Activated T-cell treated with anti-CD3 and anti-CD28 coated beads, Interleukin-2, amount 50 U/mL, for 72 hours (primary cell): ENCODE results near the gene RILPL2. TPM values are rescaled to one million over a fixed set of nuclear protein-coding genes. Genes with fewer than 3 reads are reported as not detected.
A peak's percentile ranks its signal among the peaks of the same experiment; 100 is the strongest.
"Not testable (repeated sequence)": the region's sequence is repeated elsewhere in the genome, so short reads cannot be mapped to it uniquely, and the experiment has no call there.

Experiments
- ATAC-seq, 2 donors: fragments of 150-1000 bp; cut with Tn5 transposase; replicated peaks in 1 of 2; 2 replicates each; pipeline ENCODE4 v1.10.0; 2021; ENCODE audit warnings: moderate library complexity in 2 of 2, mild to moderate bottlenecking in 1 of 2
- DNase-seq, 2 donors: peaks; one replicate each; pipeline ENCODE4 v3.0.0; 2021 to 2022; ENCODE audit warnings: mixed read lengths in 1 of 2
- H3K27ac Mint-ChIP-seq: one replicate; pipeline ENCODE4 v1.8.0; 2022; ENCODE audit warnings: mild to moderate bottlenecking, moderate library complexity, mixed read lengths
- H3K27me3 Mint-ChIP-seq: one replicate; pipeline ENCODE4 v1.8.0; 2022; ENCODE audit warnings: low read depth, mixed read lengths
- H3K36me3 Mint-ChIP-seq, 2 donors: one replicate each; pipeline ENCODE4 v1.8.0; 2022; ENCODE audit warnings: mixed read lengths in 2 of 2, mild to moderate bottlenecking in 1 of 2; ENCODE audit not compliant: insufficient read depth in 2 of 2
- H3K4me1 Mint-ChIP-seq: one replicate; pipeline ENCODE4 v1.8.0; 2022; ENCODE audit warnings: low read depth, mixed read lengths
- H3K4me3 Mint-ChIP-seq, 2 donors: one replicate each; pipeline ENCODE4 v1.8.0; 2022; ENCODE audit warnings: mild to moderate bottlenecking in 2 of 2, mixed read lengths in 2 of 2, moderate library complexity in 2 of 2
- H3K9me3 Mint-ChIP-seq, 2 donors: one replicate each; pipeline ENCODE4 v1.8.0; 2022; ENCODE audit warnings: mixed read lengths in 2 of 2
- total RNA-seq, 2 donors: library from RNA; stranded (reverse); gene quantifications; one replicate each; pipeline ENCODE4 v1.2.3, GENCODE V29; 2022

RILPL2 gene
- total RNA-seq, 2 donors from 2014 or later: 13.6 to 13.9 TPM

DNA sequence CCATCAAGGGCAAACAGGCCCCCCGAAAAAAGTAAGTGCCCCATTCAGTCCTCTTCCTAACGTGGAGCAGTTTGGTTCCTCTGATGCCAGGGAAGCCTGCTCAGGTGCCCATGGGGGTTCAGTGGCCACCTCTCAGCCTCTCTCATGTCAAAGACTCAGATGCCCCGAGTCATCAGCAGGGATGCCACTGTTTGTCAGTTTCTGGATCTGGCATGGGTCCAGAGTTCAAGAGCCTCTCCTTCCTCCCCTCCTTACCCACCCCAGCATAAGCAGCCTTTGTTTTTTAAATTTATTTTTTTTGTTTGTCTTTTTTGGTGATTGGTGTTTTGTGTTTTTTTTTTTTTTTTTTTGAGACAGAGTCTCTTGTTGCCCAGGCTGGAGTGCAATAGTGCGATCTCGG is 41.2 kb downstream of the RILPL2 start:
- H3K4me3 Mint-ChIP-seq: no peak overlapping the region
- H3K36me3 Mint-ChIP-seq: peaks cover 14 to 24% of the 10 kb centered on the region in 2 donors
- no peaks in the 10 kb centered on the region for H3K9me3 Mint-ChIP-seq
- ATAC-seq: no peak
- peak overlapping the region; percentile 66 for H3K27ac Mint-ChIP-seq
- no peaks in the 10 kb centered on the region for H3K27me3 Mint-ChIP-seq
- no peak for DNase-seq
- H3K4me1 Mint-ChIP-seq: peaks cover 15% of the 10 kb centered on the region

DNA sequence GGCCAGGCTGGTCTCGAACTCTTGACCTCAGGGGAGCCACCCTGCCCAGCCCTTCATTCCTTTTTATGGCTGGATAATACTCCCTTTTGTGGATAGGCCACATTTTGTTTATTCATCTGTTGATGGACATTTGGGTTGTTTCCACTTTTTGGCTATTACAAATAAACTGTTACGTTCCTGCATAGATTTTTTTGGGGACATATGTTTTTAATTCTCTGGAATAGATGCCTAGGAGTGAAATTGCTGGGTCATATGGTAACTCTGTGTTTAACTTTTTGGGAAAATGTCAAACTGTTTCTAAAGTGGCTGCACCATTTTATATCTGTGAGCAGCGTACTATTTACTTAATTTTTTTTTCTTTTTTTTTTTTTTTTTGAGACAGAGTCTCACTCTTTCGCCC is 42.7 kb downstream of the RILPL2 start:
- no peaks in the 10 kb centered on the region for H3K9me3 Mint-ChIP-seq
- peaks cover 12 to 25% of the 10 kb centered on the region in 2 donors for H3K36me3 Mint-ChIP-seq
- H3K4me3 Mint-ChIP-seq: no peak overlapping the region

DNA sequence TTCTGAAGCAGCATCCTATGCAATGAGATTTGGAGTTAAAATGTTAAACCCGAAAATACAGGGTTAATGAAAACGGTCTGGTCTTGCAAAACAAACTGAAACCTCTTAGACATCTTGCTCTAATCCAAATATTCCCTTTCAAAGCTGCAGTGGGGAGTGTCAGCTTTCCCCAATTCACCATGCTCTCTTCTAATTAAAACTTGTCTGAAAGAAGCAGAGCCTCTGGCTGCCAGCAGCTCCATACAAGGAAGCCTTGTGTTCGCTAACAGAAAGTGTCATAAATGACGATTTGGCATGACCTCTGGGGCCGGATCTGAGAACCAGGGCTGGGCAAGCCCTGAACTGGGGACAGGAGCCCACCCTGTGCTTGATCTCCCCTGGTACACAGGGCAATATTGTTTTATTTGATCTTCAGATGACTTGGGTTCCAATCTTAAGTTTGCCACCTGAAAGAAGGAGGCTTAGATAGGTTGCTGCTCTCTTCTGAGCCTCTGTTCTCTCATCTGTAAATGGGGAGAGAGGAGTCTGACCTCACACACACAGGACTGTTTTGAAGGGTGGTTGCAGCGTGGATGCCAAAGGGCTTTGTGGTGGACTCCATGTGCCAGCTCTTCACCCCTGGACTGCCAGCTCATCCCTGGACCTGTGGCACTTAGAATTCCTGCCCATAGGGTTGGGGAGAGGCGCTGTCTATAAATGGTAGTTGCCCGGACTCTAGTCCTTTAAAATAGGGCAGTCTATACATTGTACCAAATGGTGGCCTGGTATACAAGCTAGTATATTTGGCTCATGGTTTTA is 44.7 kb downstream of the RILPL2 start:
- Mint-ChIP-seq H3K27ac (peak overlapping the region; percentile 54), H3K4me1 (peaks cover 37% of the 10 kb centered on the region), H3K4me3 (peak overlapping the region; percentile 40 to 74), H3K9me3 (no peaks in the 10 kb centered on the region), H3K27me3 (no peaks in the 10 kb centered on the region), H3K36me3 (peaks cover 12 to 25% of the 10 kb centered on the region in 2 donors)
- ATAC-seq (no peak), DNase-seq (no peak)

More for the DNA sequence above, 42.7 kb downstream of the RILPL2 start:
- ATAC-seq (no peak), DNase-seq (no peak)
- Mint-ChIP-seq H3K27me3 (no peaks in the 10 kb centered on the region), H3K4me1 (peaks cover 20% of the 10 kb centered on the region), H3K27ac (no peak overlapping the region)

DNA sequence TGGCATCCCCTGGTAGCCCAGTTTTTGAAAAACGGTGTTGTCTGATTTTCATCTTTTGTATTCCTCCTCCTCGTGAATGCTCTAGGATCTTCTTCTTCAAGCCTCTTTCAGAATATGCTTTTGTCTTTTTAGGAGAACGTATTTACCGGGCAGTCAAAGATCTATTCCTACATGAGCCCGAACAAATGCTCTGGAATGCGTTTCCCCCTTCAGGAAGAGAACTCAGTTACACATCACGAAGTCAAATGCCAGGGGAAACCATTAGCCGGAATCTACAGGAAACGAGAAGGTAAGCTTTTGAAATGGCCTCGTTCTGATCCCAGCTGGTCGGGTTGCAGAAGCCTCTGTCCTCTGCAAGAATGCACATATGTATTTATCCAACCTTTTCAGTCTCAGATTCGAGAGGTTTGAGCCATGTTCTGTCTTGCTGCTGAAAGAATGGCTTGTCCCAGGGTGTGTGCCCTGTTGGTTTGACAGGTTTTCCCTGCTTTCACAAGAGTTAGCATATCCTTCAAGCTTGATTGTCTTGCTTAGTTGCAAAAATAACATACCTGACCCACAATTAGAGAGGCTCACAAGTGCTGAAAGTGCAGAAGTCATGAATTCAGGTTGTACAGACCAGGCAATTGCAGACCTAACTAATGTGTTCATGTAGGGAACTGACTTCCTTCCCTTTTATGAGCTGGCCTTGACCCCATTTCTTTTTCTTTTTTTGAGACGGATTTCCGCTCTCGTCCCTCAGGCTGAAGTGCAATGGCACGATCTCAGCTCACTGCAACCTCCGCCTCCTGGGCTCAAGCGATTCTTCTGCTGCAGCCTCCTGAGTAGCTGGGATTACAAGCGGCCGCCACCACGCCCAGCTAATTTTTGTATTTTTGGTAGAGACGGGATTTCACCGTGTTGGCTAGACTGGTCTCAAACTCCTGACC is 45.7 kb downstream of the RILPL2 start:
- peaks cover 38% of the 10 kb centered on the region for H3K4me1 Mint-ChIP-seq
- peak overlapping the region; percentile 66 for H3K27ac Mint-ChIP-seq
- no peaks in the 10 kb centered on the region for H3K27me3 Mint-ChIP-seq
- H3K4me3 Mint-ChIP-seq: peak overlapping the region; percentile 74 to 91
- DNase-seq (no peak), ATAC-seq (no peak)
- peaks cover 12 to 25% of the 10 kb centered on the region in 2 donors for H3K36me3 Mint-ChIP-seq
- H3K9me3 Mint-ChIP-seq: no peaks in the 10 kb centered on the region

DNA sequence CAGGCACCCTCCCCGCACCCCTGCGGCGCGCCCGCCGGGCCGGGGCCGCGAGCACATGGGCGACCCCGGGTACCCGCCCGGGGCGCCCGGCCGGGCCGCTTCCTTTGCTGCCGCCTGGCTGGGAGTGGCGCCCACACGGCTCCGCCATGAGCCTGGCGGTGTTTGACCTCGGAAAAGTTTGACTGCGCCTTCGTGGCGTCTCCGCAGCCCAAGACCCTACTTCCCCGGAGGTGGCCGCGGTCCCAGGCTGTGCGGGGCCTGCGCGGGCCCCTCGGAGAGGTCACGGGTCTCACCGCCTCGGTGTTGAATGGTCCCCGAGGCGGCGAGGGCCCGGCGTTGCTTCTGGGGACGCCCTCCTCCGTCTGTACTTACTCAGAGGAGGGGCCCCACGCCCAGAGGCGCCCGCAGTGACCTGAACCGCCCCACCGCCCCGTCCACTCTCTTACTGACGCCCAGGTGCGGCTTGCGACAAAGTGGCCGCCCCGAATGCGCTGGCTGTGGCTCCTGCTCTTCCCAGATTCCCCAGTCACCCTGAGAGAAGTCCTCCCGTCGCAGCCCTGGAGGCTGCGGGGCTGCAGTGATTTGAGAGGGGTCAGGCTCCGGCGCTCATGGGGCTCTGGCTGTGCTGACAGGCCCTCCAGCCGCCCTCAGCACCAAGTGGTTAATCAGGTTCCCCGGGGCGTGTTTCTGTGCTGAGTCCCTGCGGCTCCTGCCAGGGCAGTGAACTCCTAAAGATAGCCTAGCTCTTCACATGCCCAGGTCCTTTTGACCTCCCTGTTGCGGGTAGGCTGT is 46.7 kb downstream of the RILPL2 start:
- Mint-ChIP-seq H3K27me3 (no peaks in the 10 kb centered on the region), H3K27ac (peak overlapping the region; percentile 66), H3K36me3 (peaks cover 6 to 19% of the 10 kb centered on the region in 2 donors), H3K4me1 (peaks cover 38% of the 10 kb centered on the region), H3K9me3 (no peaks in the 10 kb centered on the region), H3K4me3 (peak overlapping the region; percentile 74 to 91)
- peak; percentile 41 to 49 for DNase-seq
- peak; percentile 29 to 30 for ATAC-seq

DNA sequence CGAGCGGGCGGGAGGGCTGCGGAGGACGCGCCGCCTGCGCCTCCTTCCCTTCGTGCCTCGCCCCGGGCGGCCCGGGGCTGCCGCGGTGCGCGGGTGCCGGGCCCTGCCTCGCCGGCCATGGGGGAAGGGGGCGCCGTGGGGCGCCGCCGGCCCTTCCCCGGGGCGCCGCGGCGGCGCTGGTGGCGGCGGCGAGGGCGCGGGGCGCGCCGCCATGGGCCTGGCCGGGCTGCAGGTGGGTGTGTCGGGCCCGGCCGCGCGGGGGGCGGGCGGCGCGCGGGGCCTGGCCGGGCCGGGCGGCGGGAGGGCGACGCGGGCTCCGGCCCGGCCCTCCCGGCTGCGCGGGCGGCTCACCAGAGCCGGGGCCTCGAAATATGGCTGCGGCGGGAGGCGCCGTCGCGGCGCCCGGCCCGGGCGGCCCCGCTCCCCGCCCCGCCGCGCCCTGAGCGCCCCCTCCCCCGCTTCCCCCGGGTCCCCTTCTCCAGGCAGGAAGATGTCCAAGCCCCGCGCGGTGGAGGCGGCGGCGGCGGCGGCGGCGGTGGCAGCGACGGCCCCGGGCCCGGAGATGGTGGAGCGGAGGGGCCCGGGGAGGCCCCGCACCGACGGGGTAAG is 47.4 kb downstream of the RILPL2 start:
- H3K27ac Mint-ChIP-seq: no peak overlapping the region
- DNase-seq (peak in 1 of 2 donors; percentile 8), ATAC-seq (no peak)
- no peaks in the 10 kb centered on the region for H3K27me3 Mint-ChIP-seq
- no peaks in the 10 kb centered on the region for H3K9me3 Mint-ChIP-seq
- no peak overlapping the region for H3K4me3 Mint-ChIP-seq
- H3K4me1 Mint-ChIP-seq: peaks cover 38% of the 10 kb centered on the region
- H3K36me3 Mint-ChIP-seq: peaks cover 4 to 17% of the 10 kb centered on the region in 2 donors

DNA sequence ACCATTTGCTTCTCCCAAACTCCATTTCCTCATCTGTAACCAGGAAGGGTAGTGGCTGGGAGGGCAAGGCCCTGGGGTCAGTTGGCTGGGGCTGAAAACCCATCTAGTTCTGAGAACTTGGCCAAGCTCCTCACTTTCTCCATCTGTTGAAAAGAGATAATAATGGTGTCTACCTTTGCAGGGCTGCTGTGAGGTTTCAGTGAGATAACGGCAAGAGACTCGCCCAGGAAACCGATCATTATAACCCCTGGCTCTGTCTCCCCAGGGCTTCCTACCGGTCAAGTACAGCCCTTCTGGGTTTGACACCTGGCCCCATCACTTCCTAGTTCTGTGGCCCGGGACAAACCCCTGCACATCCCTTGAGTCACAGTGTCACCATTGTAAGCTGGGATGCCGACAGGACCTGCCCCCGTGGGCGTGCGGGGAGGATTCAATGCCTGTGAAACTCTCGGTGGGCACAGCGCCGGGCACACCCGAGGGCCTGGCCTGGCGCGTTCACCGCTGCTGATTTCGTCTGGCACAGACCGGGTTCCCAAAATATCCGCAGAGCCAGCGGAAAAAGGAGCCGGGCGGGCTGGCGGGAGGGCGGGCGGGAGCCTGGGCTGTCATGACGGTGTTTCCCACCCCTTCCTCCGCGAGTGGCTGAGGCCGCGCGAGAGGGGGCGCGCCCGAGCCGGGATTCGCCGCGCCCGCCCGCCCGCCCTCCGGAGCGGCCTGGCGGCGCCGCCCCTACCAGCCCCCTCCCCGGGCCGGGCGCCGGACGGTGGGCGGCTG is 48.1 kb downstream of the RILPL2 start:
- Mint-ChIP-seq H3K36me3 (peaks cover 6 to 19% of the 10 kb centered on the region in 2 donors), H3K4me3 (peak overlapping the region; percentile 84 to 93), H3K27me3 (no peaks in the 10 kb centered on the region), H3K9me3 (no peaks in the 10 kb centered on the region), H3K27ac (peak overlapping the region; percentile 79), H3K4me1 (peaks cover 42% of the 10 kb centered on the region)
- peak; percentile 79 for DNase-seq
- ATAC-seq: peak; percentile 62 to 65

DNA sequence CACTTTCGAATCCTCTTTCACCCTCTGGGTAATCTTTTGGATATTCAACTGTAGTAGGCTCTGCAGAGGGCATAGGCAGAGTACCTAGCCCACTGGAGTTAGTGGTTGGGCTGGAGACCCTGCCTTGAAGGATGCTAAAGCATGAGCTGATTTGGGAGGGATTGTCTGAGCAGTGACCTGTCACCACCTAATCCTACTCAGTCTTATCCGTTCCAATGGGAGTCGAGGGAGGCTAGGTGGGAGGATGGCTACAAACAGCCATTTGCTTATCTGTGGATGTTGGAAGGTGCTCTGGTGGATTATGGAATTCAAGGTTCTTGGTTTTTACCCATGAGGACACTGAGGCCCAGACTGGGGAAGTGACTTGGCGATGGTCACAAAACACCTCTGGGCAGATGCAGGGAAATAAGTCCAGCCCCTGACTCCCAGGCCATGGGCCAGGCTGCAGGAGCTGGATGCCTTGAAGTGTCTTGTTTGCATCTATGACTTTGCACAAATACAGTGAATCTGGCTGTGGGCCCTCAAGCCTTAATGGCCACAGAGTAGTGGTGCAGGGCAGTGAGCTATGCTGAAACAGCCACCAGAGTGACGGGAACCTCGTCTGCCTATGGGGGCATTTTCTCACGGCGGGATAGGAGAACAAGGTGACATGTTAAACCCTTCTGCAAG is 48.8 kb downstream of the RILPL2 start:
- Mint-ChIP-seq H3K27ac (peak overlapping the region; percentile 79), H3K4me1 (peaks cover 44% of the 10 kb centered on the region), H3K9me3 (no peaks in the 10 kb centered on the region), H3K4me3 (peak overlapping the region; percentile 84 to 93), H3K36me3 (peaks cover 6 to 17% of the 10 kb centered on the region in 2 donors), H3K27me3 (no peaks in the 10 kb centered on the region)
- DNase-seq: no peak
- no peak for ATAC-seq

DNA sequence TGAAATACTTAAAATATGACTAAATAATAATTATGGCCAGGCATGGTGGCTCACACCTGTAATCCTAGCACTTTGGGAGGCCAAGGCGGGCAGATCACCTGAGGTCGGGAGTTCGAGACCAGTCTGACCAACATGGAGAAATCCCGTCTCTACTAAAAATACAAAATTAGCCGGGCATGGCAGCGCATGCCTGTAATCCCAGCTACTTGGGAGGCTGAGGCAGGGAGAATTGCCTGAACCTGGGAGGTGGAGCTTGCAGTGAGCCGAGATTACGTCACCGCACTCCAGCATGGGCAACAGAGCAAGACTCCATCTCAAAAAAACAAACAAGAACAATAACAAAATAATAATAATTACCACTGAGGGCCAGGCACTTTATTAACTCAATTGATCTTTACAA is 50.9 kb downstream of the RILPL2 start:
- H3K36me3 Mint-ChIP-seq, DNase-seq, H3K27ac Mint-ChIP-seq, ATAC-seq, H3K9me3 Mint-ChIP-seq, H3K27me3 Mint-ChIP-seq: not testable (repeated sequence)
- Mint-ChIP-seq H3K4me3 (peak overlapping the region in 1 of 2 donors; percentile 98), H3K4me1 (peaks cover 32% of the 10 kb centered on the region)

DNA sequence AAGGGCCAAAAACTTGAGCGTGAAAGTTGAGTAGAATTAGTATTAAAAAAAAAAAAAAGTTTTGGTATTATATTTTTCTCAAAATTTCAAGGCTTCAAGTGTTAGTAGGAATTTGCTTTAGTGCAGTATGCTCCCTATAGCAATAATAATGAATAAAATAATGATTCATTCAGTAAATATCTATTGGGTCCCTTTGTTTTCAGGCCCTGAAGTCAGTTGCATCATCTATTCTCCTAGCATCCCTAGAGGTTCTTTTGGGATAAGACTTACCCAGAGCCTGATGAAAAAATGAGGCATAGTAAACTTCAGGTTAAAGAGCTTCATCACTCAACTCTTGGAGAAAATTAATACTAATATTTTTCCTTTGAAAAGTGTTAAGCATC is 51.5 kb downstream of the RILPL2 start:
- H3K27ac Mint-ChIP-seq: no peak overlapping the region
- peaks cover 26% of the 10 kb centered on the region for H3K4me1 Mint-ChIP-seq
- peaks cover 2% of the 10 kb centered on the region in 2 donors for H3K36me3 Mint-ChIP-seq
- peak overlapping the region; percentile 97 to 98 for H3K4me3 Mint-ChIP-seq
- H3K27me3 Mint-ChIP-seq: no peaks in the 10 kb centered on the region
- DNase-seq (no peak), ATAC-seq (no peak)
- H3K9me3 Mint-ChIP-seq: no peaks in the 10 kb centered on the region

DNA sequence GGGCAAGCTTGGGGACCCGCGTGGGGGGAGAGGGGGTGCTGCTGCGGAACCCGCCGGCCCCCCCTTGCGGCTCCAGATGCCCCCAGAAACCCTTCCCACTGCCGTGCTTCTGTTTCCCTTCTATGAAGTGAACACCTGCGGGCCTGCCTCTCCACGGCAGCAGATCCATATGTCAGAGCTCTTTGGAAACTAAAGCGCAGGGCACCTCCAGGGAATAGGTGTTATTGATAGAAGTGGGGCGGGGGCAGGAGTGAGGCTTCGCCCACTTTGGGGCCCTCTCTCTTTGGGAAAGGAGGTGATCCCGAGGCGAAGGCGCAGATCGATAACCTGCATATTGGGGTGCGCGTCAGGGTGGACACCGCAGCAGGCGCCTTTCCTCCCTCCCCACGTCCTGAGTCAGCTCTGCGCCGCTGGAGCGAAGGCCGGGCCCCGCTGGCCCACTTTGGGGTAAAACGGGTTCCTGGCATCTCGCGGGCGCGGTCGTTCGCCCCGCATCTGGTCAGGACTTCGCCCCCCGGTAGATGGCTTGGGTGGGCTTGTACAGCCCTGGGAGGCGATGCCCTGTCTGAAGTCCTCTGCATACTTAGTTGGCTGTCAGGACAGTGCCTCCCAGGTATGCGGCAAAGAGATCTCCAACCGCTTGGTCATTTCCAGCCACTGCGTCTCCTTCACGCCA is 52.0 kb downstream of the RILPL2 start:
- DNase-seq (peak; percentile 47 to 52), ATAC-seq (peak in 1 of 2 donors; percentile 15)
- Mint-ChIP-seq H3K9me3 (no peaks in the 10 kb centered on the region), H3K27me3 (no peaks in the 10 kb centered on the region), H3K36me3 (peaks cover 2% of the 10 kb centered on the region in 2 donors), H3K4me1 (peaks cover 23% of the 10 kb centered on the region), H3K4me3 (peak overlapping the region; percentile 97 to 98), H3K27ac (no peak overlapping the region)
